Myocyte (in vitro differentiated cells): ENCODE measurements around the gene DYNLRB2. TPM values are rescaled to one million over a fixed set of nuclear protein-coding genes. Genes with fewer than 3 reads are reported as not detected.

Experiments used
- DNase-seq: peaks from one replicate; pipeline ENCODE4 v3.0.0-alpha.2; 2012; ENCODE audit warnings: low read depth
- total RNA-seq: library from RNA; depleted of rRNA; stranded (reverse); fragments of >200 nt; gene quantifications from 2 replicates; pipeline ENCODE4 v1.2.3, GENCODE V29; 2014

Gene DYNLRB2
- total RNA-seq, 1 donor from 2014 or later: not detected

GRCh38 chr16:80596507-80597207 is 55.9 kb downstream of the DYNLRB2 start:
- DNase-seq: no peak

- DNase-seq: no peak
Observed at GRCh38 chr16:80599466-80599865, 58.7 kb downstream of the DYNLRB2 start.
